Prostate gland (tissue), 2 donors: ENCODE measurements around the gene IFT57. TPM values are rescaled to one million over a fixed set of nuclear protein-coding genes. Genes with fewer than 3 reads are reported as not detected.

Experiments
- DNase-seq: peaks from one replicate; pipeline ENCODE4 v3.0.0-alpha.2; 2019; ENCODE audit warnings: low spot score
- H3K27ac ChIP-seq, 2 donors: fragments of 200-600 bp; sonication (generic); 2 replicates each; pipeline ENCODE4 v1.5.1; 2017 to 2019
- H3K27me3 ChIP-seq: fragments of 200-600 bp; sonication (generic); replicated peaks from 2 replicates; pipeline ENCODE4 v1.5.1; 2019; ENCODE audit not compliant: insufficient read depth
- H3K36me3 ChIP-seq, 2 donors: fragments of 200-600 bp; sonication (generic); 1 replicate in 1 of 2; 2 replicates in 1 of 2; pipeline versions ENCODE4 v1.5.1 to v1.8.1; 2017 to 2019
- H3K4me1 ChIP-seq: fragments of 200-600 bp; sonication (generic); replicated peaks from 2 replicates; pipeline ENCODE4 v1.5.1; 2019
- H3K4me3 ChIP-seq, 2 donors: fragments of 200-600 bp; sonication (generic); 2 replicates each; pipeline ENCODE4 v1.5.1; 2017 to 2019
- H3K9me3 ChIP-seq: fragments of 200-600 bp; sonication (generic); 2 replicates; pipeline ENCODE4 v1.5.1; 2017
- CTCF ChIP-seq, 4 experiments: fragments of 200-600 bp in 2 of 4; fragments of 450-650 bp in 2 of 4; sonication (generic) in 2 of 4; IDR thresholded peaks; 1 replicate in 3 of 4; 2 replicates in 1 of 4; pipeline ENCODE4 v1.5.1; 2016 to 2019; ENCODE audit warnings: antibody characterized with exemption in 4 of 4, mild to moderate bottlenecking in 2 of 4, moderate library complexity in 2 of 4
- POLR2A ChIP-seq: fragments of 450-650 bp; IDR thresholded peaks from one replicate; pipeline ENCODE4 v1.6.1; 2016; ENCODE audit warnings: antibody characterized with exemption, mild to moderate bottlenecking
- POLR2AphosphoS5 ChIP-seq: sonication (generic); formaldehyde crosslinking; IDR thresholded peaks from one replicate; pipeline ENCODE4 v1.6.1; 2017; ENCODE audit warnings: antibody characterized with exemption
- WGBS: methylation state at CpG from one replicate; pipeline ENCODE4 v1.1.5; 2018; 5-methylcytosine and 5-hydroxymethylcytosine counted together
- intact Hi-C: fragments of 100-400 bp; cut with DNase I; formaldehyde crosslinking; loops from one replicate; pipeline ENCODE4 v1.14.2; 2022
- total RNA-seq, 2 donors: library from RNA; depleted of rRNA; stranded (reverse); fragments of >200 nt; gene quantifications; one replicate each; pipeline ENCODE4 v1.1.0, GENCODE V29; 2016

IFT57 gene
- total RNA-seq, 2 donors from 2014 or later, result 88.8 to 163 TPM

GRCh38 chr3:108126348-108126747 lies 95.9 kb downstream of the IFT57 start:
- Histone ChIP-seq H3K9me3 (no peaks in the 10 kb centered on the region), H3K27ac (no peak overlapping the region), H3K36me3 (no peaks in the 10 kb centered on the region), H3K4me3 (no peak overlapping the region), H3K27me3 (no peaks in the 10 kb centered on the region), H3K4me1 (no peaks in the 10 kb centered on the region)
- WGBS, result 94% methylated on average over 1 of the region's 1 CpG
- TF ChIP-seq POLR2AphosphoS5, result no peak
- no peak for TF ChIP-seq CTCF (IDR thresholded peaks at IDR 0.05)
- TF ChIP-seq POLR2A, result no peak
- intact Hi-C loops, result no loop called here
- DNase-seq, result no peak

- H3K36me3 ChIP-seq, result no peaks in the 10 kb centered on the region
- WGBS, result 75% methylated on average over 6 of the region's 6 CpGs
- intact Hi-C loops, result no loop called here
- no peak overlapping the region for H3K27ac ChIP-seq
- TF ChIP-seq POLR2A, result no peak
- no peak for TF ChIP-seq POLR2AphosphoS5
- no peak for TF ChIP-seq CTCF (IDR thresholded peaks at IDR 0.05)
- no peaks in the 10 kb centered on the region for H3K27me3 ChIP-seq
- H3K4me1 ChIP-seq, result no peaks in the 10 kb centered on the region
- no peak for DNase-seq
- no peaks in the 10 kb centered on the region for H3K9me3 ChIP-seq
- no peak overlapping the region for H3K4me3 ChIP-seq
Observed at GRCh38 chr3:108125550-108126071, 96.6 kb downstream of the IFT57 start.

- H3K4me3 ChIP-seq, result no peak overlapping the region
- no peak for DNase-seq
- no peak for TF ChIP-seq POLR2AphosphoS5
- no peak for TF ChIP-seq CTCF (IDR thresholded peaks at IDR 0.05)
- no peak for TF ChIP-seq POLR2A
- no peaks in the 10 kb centered on the region for H3K27me3 ChIP-seq
- H3K36me3 ChIP-seq, result no peaks in the 10 kb centered on the region
- H3K9me3 ChIP-seq, result no peaks in the 10 kb centered on the region
- no peak overlapping the region for H3K27ac ChIP-seq
- intact Hi-C loops, result no loop called here
- no peaks in the 10 kb centered on the region for H3K4me1 ChIP-seq
- WGBS, result 82% methylated on average over 4 of the region's 4 CpGs
Observed at GRCh38 chr3:108125153-108125543, 97.1 kb downstream of the IFT57 start.

GRCh38 chr3:108124337-108125152 lies 97.7 kb downstream of the IFT57 start:
- H3K9me3 ChIP-seq, result no peaks in the 10 kb centered on the region
- TF ChIP-seq CTCF (IDR thresholded peaks at IDR 0.05) (no peak), POLR2AphosphoS5 (no peak), POLR2A (no peak)
- 70% methylated on average over 10 of the region's 10 CpGs for WGBS
- intact Hi-C loops, result no loop called here
- no peaks in the 10 kb centered on the region for H3K36me3 ChIP-seq
- no peak overlapping the region for H3K4me3 ChIP-seq
- no peak for DNase-seq
- H3K27me3 ChIP-seq, result no peaks in the 10 kb centered on the region
- H3K27ac ChIP-seq, result no peak overlapping the region
- H3K4me1 ChIP-seq, result no peaks in the 10 kb centered on the region

GRCh38 chr3:108123326-108123725 lies 98.9 kb downstream of the IFT57 start:
- Histone ChIP-seq H3K36me3 (no peaks in the 10 kb centered on the region), H3K9me3 (no peaks in the 10 kb centered on the region), H3K4me1 (no peaks in the 10 kb centered on the region), H3K4me3 (no peak overlapping the region), H3K27me3 (no peaks in the 10 kb centered on the region), H3K27ac (no peak overlapping the region)
- intact Hi-C loops, result no loop called here
- DNase-seq, result no peak
- TF ChIP-seq POLR2AphosphoS5 (no peak), POLR2A (no peak), CTCF (IDR thresholded peaks at IDR 0.05) (no peak)
- 86% methylated on average over 3 of the region's 3 CpGs for WGBS
